ENCODE data around the gene ENOSF1.

ENOSF1 gene

GRCh38 chr18:681985-682384, 30.4 kb downstream of the ENOSF1 start:
- H3K4me3 ChIP-seq (ENCODE audit: low read length), result no peak overlapping the region
- H3K27me3 ChIP-seq (replicated peaks; ENCODE audit: control insufficient read depth, insufficient read depth, low read length), result no peaks in the 10 kb centered on the region
- H3K9ac ChIP-seq (ENCODE audit: low read length), result no peak overlapping the region
- no peaks in the 10 kb centered on the region for H3K4me1 ChIP-seq (ENCODE audit: control insufficient read depth, insufficient read depth, low read length)
- no peaks in the 10 kb centered on the region for H3K9me3 ChIP-seq (ENCODE audit: control insufficient read depth, low read length)
- no peak for DNase-seq (ENCODE audit: low read depth)
- peaks cover 60% of the 10 kb centered on the region for H3K36me3 ChIP-seq (ENCODE audit: control insufficient read depth, insufficient read depth, low read length, severe bottlenecking)

- no peak overlapping the region for H3K9ac ChIP-seq (ENCODE audit: low read length)
- no peaks in the 10 kb centered on the region for H3K27me3 ChIP-seq (replicated peaks; ENCODE audit: control insufficient read depth, insufficient read depth, low read length)
- H3K36me3 ChIP-seq (ENCODE audit: control insufficient read depth, insufficient read depth, low read length, severe bottlenecking), result peaks cover 63% of the 10 kb centered on the region
- DNase-seq (ENCODE audit: low read depth), result no peak
- H3K4me1 ChIP-seq (ENCODE audit: control insufficient read depth, insufficient read depth, low read length), result no peaks in the 10 kb centered on the region
- H3K9me3 ChIP-seq (ENCODE audit: control insufficient read depth, low read length), result no peaks in the 10 kb centered on the region
- H3K4me3 ChIP-seq (ENCODE audit: low read length), result no peak overlapping the region
These were observed 32.0 kb downstream of the ENOSF1 start for GRCh38 chr18:680392-680791.

- no peak overlapping the region for H3K4me3 ChIP-seq (ENCODE audit: low read length)
- H3K4me1 ChIP-seq (ENCODE audit: control insufficient read depth, insufficient read depth, low read length), result no peaks in the 10 kb centered on the region
- no peak for DNase-seq (ENCODE audit: low read depth)
- no peaks in the 10 kb centered on the region for H3K9me3 ChIP-seq (ENCODE audit: control insufficient read depth, low read length)
- H3K9ac ChIP-seq (ENCODE audit: low read length), result no peak overlapping the region
- H3K36me3 ChIP-seq (ENCODE audit: control insufficient read depth, insufficient read depth, low read length, severe bottlenecking), result peaks cover 67% of the 10 kb centered on the region
- no peaks in the 10 kb centered on the region for H3K27me3 ChIP-seq (replicated peaks; ENCODE audit: control insufficient read depth, insufficient read depth, low read length)
These were observed 32.9 kb downstream of the ENOSF1 start for GRCh38 chr18:679516-679915.

DNA sequence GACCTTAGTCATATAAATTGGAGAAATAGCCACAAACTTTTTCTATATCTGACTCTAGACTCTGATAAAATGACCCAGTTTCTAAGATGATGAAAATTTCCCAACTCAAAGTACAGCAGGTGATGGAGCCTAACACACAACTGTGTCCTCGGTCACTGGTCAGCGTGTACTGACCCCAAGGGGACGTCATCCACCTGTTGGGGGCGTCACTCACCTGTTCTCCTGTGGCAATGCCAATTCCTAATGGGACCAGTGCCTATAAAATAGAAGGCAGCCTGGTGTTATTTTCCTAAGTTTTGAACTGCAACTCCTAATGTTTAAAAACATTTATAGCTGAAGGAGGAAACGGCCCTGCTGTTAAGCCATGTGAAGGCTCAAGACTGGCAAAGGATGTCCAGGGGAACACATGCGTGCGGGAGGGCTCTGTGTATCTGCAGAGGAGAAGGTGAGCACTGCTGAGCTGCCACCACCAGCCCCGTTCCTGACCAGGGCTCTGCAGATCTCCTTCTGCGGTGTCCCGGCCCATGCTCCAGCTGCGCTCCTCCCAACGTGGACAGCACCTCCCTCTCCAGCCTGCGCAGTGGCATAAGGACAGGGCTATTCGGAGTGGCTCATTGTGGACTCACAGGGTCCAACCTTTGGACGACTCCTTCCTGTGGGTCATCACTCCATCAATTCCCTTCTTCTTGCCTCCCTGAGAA, 33.8 kb downstream of the ENOSF1 start:
- no peaks in the 10 kb centered on the region for H3K9me3 ChIP-seq (ENCODE audit: control insufficient read depth, low read length)
- no peak overlapping the region for H3K9ac ChIP-seq (ENCODE audit: low read length)
- peaks cover 72% of the 10 kb centered on the region for H3K36me3 ChIP-seq (ENCODE audit: control insufficient read depth, insufficient read depth, low read length, severe bottlenecking)
- no peak overlapping the region for H3K4me3 ChIP-seq (ENCODE audit: low read length)
- H3K27me3 ChIP-seq (replicated peaks; ENCODE audit: control insufficient read depth, insufficient read depth, low read length), result no peaks in the 10 kb centered on the region
- DNase-seq (ENCODE audit: low read depth), result no peak
- peaks cover 5% of the 10 kb centered on the region for H3K4me1 ChIP-seq (ENCODE audit: control insufficient read depth, insufficient read depth, low read length)

DNA sequence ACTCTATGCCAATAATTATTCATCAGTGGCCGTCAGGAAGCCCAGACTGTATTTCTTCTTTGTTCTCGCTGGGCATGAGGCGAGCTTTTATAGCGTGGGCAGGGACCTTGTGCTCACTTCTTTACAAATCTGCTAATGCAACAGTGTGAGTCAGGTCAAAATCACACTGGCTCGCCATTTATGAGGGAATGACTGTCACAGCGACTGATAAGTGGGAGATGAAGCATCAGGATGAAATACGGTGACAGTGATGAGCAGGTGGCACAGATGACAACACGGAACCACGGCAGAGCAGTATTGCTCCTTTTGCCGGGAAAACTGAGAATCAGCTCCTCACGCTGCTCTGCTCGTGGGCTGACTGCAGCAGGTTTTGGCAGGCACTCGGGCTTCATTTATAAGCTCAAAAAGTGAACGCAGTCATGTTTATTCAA, 34.5 kb downstream of the ENOSF1 start:
- Histone ChIP-seq H3K27me3 (replicated peaks; ENCODE audit: control insufficient read depth, insufficient read depth, low read length) (no peaks in the 10 kb centered on the region), H3K4me1 (ENCODE audit: control insufficient read depth, insufficient read depth, low read length) (peaks cover 5% of the 10 kb centered on the region), H3K9me3 (ENCODE audit: control insufficient read depth, low read length) (no peaks in the 10 kb centered on the region), H3K4me3 (ENCODE audit: low read length) (no peak overlapping the region), H3K36me3 (ENCODE audit: control insufficient read depth, insufficient read depth, low read length, severe bottlenecking) (peaks cover 72% of the 10 kb centered on the region), H3K9ac (ENCODE audit: low read length) (no peak overlapping the region)
- no peak for DNase-seq (ENCODE audit: low read depth)

GRCh38 chr18:677145-677544, 35.3 kb downstream of the ENOSF1 start:
- Histone ChIP-seq H3K36me3 (ENCODE audit: control insufficient read depth, insufficient read depth, low read length, severe bottlenecking) (peaks cover 75% of the 10 kb centered on the region), H3K9me3 (ENCODE audit: control insufficient read depth, low read length) (no peaks in the 10 kb centered on the region), H3K27me3 (replicated peaks; ENCODE audit: control insufficient read depth, insufficient read depth, low read length) (no peaks in the 10 kb centered on the region), H3K4me3 (ENCODE audit: low read length) (no peak overlapping the region), H3K9ac (ENCODE audit: low read length) (no peak overlapping the region), H3K4me1 (ENCODE audit: control insufficient read depth, insufficient read depth, low read length) (peaks cover 5% of the 10 kb centered on the region)
- no peak for DNase-seq (ENCODE audit: low read depth)

- DNase-seq (ENCODE audit: low read depth), result no peak
- H3K4me1 ChIP-seq (ENCODE audit: control insufficient read depth, insufficient read depth, low read length), result peaks cover 5% of the 10 kb centered on the region
- H3K9ac ChIP-seq (ENCODE audit: low read length), result no peak overlapping the region
- H3K27me3 ChIP-seq (replicated peaks; ENCODE audit: control insufficient read depth, insufficient read depth, low read length), result no peaks in the 10 kb centered on the region
- H3K36me3 ChIP-seq (ENCODE audit: control insufficient read depth, insufficient read depth, low read length, severe bottlenecking), result peaks cover 74% of the 10 kb centered on the region
- no peaks in the 10 kb centered on the region for H3K9me3 ChIP-seq (ENCODE audit: control insufficient read depth, low read length)
- H3K4me3 ChIP-seq (ENCODE audit: low read length), result no peak overlapping the region
These were observed 35.7 kb downstream of the ENOSF1 start for GRCh38 chr18:676736-677135.

- H3K9me3 ChIP-seq (ENCODE audit: control insufficient read depth, low read length), result no peaks in the 10 kb centered on the region
- no peak overlapping the region for H3K9ac ChIP-seq (ENCODE audit: low read length)
- H3K36me3 ChIP-seq (ENCODE audit: control insufficient read depth, insufficient read depth, low read length, severe bottlenecking), result peaks cover 73% of the 10 kb centered on the region
- no peak for DNase-seq (ENCODE audit: low read depth)
- peaks cover 5% of the 10 kb centered on the region for H3K4me1 ChIP-seq (ENCODE audit: control insufficient read depth, insufficient read depth, low read length)
- no peaks in the 10 kb centered on the region for H3K27me3 ChIP-seq (replicated peaks; ENCODE audit: control insufficient read depth, insufficient read depth, low read length)
- no peak overlapping the region for H3K4me3 ChIP-seq (ENCODE audit: low read length)
These were observed 36.4 kb downstream of the ENOSF1 start for GRCh38 chr18:676069-676468.

GRCh38 chr18:675307-675706, 37.1 kb downstream of the ENOSF1 start:
- Histone ChIP-seq H3K9ac (ENCODE audit: low read length) (no peak overlapping the region), H3K4me3 (ENCODE audit: low read length) (no peak overlapping the region), H3K27me3 (replicated peaks; ENCODE audit: control insufficient read depth, insufficient read depth, low read length) (no peaks in the 10 kb centered on the region), H3K36me3 (ENCODE audit: control insufficient read depth, insufficient read depth, low read length, severe bottlenecking) (peaks cover 81% of the 10 kb centered on the region), H3K4me1 (ENCODE audit: control insufficient read depth, insufficient read depth, low read length) (peaks cover 5% of the 10 kb centered on the region), H3K9me3 (ENCODE audit: control insufficient read depth, low read length) (no peaks in the 10 kb centered on the region)
- no peak for DNase-seq (ENCODE audit: low read depth)

GRCh38 chr18:673769-674168, 38.7 kb downstream of the ENOSF1 start:
- Histone ChIP-seq H3K27me3 (replicated peaks; ENCODE audit: control insufficient read depth, insufficient read depth, low read length) (no peaks in the 10 kb centered on the region), H3K9ac (ENCODE audit: low read length) (no peak overlapping the region), H3K9me3 (ENCODE audit: control insufficient read depth, low read length) (no peaks in the 10 kb centered on the region), H3K36me3 (ENCODE audit: control insufficient read depth, insufficient read depth, low read length, severe bottlenecking) (peaks cover 78% of the 10 kb centered on the region), H3K4me3 (ENCODE audit: low read length) (no peak overlapping the region), H3K4me1 (ENCODE audit: control insufficient read depth, insufficient read depth, low read length) (peaks cover 5% of the 10 kb centered on the region)
- no peak for DNase-seq (ENCODE audit: low read depth)

DNA sequence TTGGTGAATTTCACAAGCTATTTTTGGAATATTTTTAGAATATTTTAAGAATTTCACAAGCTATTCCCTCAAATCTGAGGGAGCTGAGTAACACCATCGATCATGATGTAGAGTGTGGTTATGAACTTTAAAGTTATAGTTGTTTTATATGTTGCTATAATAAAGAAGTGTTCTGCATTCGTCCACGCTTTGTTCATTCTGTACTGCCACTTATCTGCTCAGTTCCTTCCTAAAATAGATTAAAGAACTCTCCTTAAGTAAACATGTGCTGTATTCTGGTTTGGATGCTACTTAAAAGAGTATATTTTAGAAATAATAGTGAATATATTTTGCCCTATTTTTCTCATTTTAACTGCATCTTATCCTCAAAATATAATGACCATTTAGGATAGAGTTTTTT, 39.1 kb downstream of the ENOSF1 start:
- H3K9ac ChIP-seq (ENCODE audit: low read length), result no peak overlapping the region
- H3K9me3 ChIP-seq (ENCODE audit: control insufficient read depth, low read length), result no peaks in the 10 kb centered on the region
- no peak overlapping the region for H3K4me3 ChIP-seq (ENCODE audit: low read length)
- H3K36me3 ChIP-seq (ENCODE audit: control insufficient read depth, insufficient read depth, low read length, severe bottlenecking), result peaks cover 73% of the 10 kb centered on the region
- no peak for DNase-seq (ENCODE audit: low read depth)
- peaks cover 5% of the 10 kb centered on the region for H3K4me1 ChIP-seq (ENCODE audit: control insufficient read depth, insufficient read depth, low read length)
- no peaks in the 10 kb centered on the region for H3K27me3 ChIP-seq (replicated peaks; ENCODE audit: control insufficient read depth, insufficient read depth, low read length)

DNA sequence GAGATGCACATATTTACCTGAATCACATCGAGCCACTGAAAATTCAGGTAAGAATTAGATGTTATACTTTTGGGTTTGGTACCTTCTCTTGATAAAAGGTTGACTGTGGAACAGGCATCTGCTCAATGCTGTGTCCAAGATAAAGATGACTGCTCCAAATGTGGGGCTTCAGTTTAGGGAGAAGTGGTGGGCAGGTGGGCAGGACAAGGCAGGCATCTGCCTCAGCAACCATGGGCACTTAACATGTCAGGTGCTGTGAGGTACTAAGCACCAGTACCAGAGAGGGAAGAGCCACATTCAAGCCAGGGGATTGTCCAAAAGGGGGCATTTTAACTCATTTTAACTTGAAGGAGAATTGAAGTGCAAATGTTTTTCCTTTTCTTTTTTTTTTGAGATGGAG, 41.0 kb downstream of the ENOSF1 start:
- Histone ChIP-seq H3K4me1 (ENCODE audit: control insufficient read depth, insufficient read depth, low read length) (peaks cover 5% of the 10 kb centered on the region), H3K9me3 (ENCODE audit: control insufficient read depth, low read length) (no peaks in the 10 kb centered on the region), H3K4me3 (ENCODE audit: low read length) (no peak overlapping the region), H3K9ac (ENCODE audit: low read length) (no peak overlapping the region), H3K27me3 (replicated peaks; ENCODE audit: control insufficient read depth, insufficient read depth, low read length) (no peaks in the 10 kb centered on the region), H3K36me3 (ENCODE audit: control insufficient read depth, insufficient read depth, low read length, severe bottlenecking) (peaks cover 55% of the 10 kb centered on the region)
- no peak for DNase-seq (ENCODE audit: low read depth)
